Transverse colon (tissue), 4 donors: ENCODE data around the gene NECTIN2.

Experiments used
- POLR2A ChIP-seq: fragments of 450-650 bp; IDR thresholded peaks from one replicate; pipeline ENCODE4 v1.6.1; 2016; ENCODE audit warnings: antibody characterized with exemption, mild to moderate bottlenecking, moderate library complexity
- POLR2AphosphoS5 ChIP-seq, 3 donors: sonication (generic); formaldehyde crosslinking; IDR thresholded peaks; one replicate each; pipeline ENCODE4 v1.6.1; 2016; ENCODE audit warnings: antibody characterized with exemption in 3 of 3
- TF ChIP-seq, protein P1 (sequence below), 5 experiments: fragments of 200-600 bp in 3 of 5; fragments of 450-650 bp in 2 of 5; sonication (generic) in 3 of 5; IDR thresholded peaks; 1 replicate in 2 of 5; 2 replicates in 3 of 5; pipeline ENCODE4 v1.5.1; 2016 to 2017; ENCODE audit warnings: antibody characterized with exemption in 5 of 5, inconsistent platforms in 3 of 5, mild to moderate bottlenecking in 2 of 5, moderate library complexity in 1 of 5

DNA sequence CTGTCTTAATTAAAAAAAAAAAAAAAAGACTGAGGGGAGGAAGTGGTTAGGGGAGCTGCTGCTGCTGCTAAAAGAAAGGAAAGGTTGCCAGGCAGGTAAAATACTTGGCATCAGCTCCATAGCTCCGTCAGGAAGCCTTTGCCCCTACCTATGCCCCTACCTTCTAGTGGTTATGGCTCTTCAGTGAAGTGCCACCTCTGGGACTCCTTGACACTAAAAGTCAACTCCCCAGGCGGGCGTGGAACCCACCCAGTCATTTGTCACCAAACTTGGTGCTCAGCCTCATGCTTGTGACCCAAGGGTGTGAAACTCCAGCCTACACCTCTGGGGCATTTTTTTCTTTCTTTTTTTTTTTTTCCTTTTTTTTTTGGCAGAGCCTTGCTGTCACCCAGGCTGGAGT, 4.9 kb upstream of the NECTIN2 start:
- TF ChIP-seq, protein P1, sequence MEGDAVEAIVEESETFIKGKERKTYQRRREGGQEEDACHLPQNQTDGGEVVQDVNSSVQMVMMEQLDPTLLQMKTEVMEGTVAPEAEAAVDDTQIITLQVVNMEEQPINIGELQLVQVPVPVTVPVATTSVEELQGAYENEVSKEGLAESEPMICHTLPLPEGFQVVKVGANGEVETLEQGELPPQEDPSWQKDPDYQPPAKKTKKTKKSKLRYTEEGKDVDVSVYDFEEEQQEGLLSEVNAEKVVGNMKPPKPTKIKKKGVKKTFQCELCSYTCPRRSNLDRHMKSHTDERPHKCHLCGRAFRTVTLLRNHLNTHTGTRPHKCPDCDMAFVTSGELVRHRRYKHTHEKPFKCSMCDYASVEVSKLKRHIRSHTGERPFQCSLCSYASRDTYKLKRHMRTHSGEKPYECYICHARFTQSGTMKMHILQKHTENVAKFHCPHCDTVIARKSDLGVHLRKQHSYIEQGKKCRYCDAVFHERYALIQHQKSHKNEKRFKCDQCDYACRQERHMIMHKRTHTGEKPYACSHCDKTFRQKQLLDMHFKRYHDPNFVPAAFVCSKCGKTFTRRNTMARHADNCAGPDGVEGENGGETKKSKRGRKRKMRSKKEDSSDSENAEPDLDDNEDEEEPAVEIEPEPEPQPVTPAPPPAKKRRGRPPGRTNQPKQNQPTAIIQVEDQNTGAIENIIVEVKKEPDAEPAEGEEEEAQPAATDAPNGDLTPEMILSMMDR (IDR thresholded peaks at IDR 0.05): no peak
- TF ChIP-seq POLR2A (no peak), POLR2AphosphoS5 (IDR thresholded peaks at IDR 0.05) (no peak)
